Panc1 (cell line): Measurements from ENCODE around the gene GPR87. TPM values are rescaled to one million over a fixed set of nuclear protein-coding genes. Genes with fewer than 3 reads are reported as not detected.

Source experiments
- ATAC-seq: fragments of 200-7000 bp; cut with Tn5 transposase; 2 replicates; pipeline ENCODE4 v1.9.1; 2020; ENCODE audit warnings: mild to moderate bottlenecking, moderate library complexity
- BruUV-seq: library from RNA; stranded (reverse); fragments of 400-500 nt; replicated peaks from 2 replicates; lab custom pipeline; 2021; lab: Mats Ljungman, UMichigan
- CTCF ChIA-PET: fragments of 300-600 bp; sonication (Branson Sonifier 250); formaldehyde crosslinking; loops from one replicate; lab custom pipeline; 2022; ENCODE audit warnings: antibody characterized with exemption; lab: Charles Lee
- POLR2A ChIA-PET: fragments of 300-600 bp; sonication (Branson Sonifier 250); formaldehyde crosslinking; loops from one replicate; lab custom pipeline; 2022; ENCODE audit warnings: antibody characterized with exemption; lab: Charles Lee
- DNase-seq: peaks from one replicate; pipeline ENCODE4 v3.0.0-alpha.2; 2010; ENCODE audit warnings: low read depth, low spot score
- H3K27ac ChIP-seq: 2 replicates; pipeline ENCODE4 v1.5.1; 2011; ENCODE audit warnings: mild to moderate bottlenecking, low read length, inconsistent platforms
- H3K27me3 ChIP-seq: fragments of 200-500 bp; sonication (Bioruptor generic); 2 replicates; pipeline ENCODE4 v1.6.0; 2014; ENCODE audit warnings: low read length, inconsistent platforms; ENCODE audit not compliant: control insufficient read depth, insufficient read depth
- H3K36me3 ChIP-seq: fragments of 200-500 bp; sonication (Bioruptor generic); 2 replicates; pipeline ENCODE4 v1.5.1; 2014; ENCODE audit warnings: inconsistent platforms, mild to moderate bottlenecking, low read length, moderate library complexity; ENCODE audit not compliant: control insufficient read depth, insufficient read depth
- H3K4me1 ChIP-seq: 2 replicates; pipeline ENCODE4 v1.5.1; 2011; ENCODE audit warnings: inconsistent platforms, mild to moderate bottlenecking, low read length, moderate library complexity; ENCODE audit not compliant: control insufficient read depth, insufficient read depth
- H3K4me3 ChIP-seq, 2 experiments: 2 replicates each; pipeline ENCODE4 v1.5.1; 2011 to 2012; ENCODE audit warnings: low read depth in 2 of 2, low read length in 2 of 2, mild to moderate bottlenecking in 2 of 2, inconsistent platforms in 1 of 2, moderate library complexity in 1 of 2
- H3K9me3 ChIP-seq: fragments of 200-500 bp; sonication (Bioruptor generic); 2 replicates; pipeline ENCODE4 v1.5.1; 2014; ENCODE audit warnings: low read depth, mild to moderate bottlenecking, inconsistent platforms, low read length, moderate library complexity; ENCODE audit not compliant: control insufficient read depth, insufficient read depth
- CTCF ChIP-seq: fragments of 450-650 bp; IDR thresholded peaks from 2 replicates; pipeline ENCODE4 v1.5.1; 2017; ENCODE audit warnings: mild to moderate bottlenecking
- POLR2AphosphoS5 ChIP-seq: IDR thresholded peaks from 2 replicates; pipeline ENCODE4 v1.6.1; 2012; ENCODE audit warnings: mild to moderate bottlenecking, low read depth, low read length, moderate library complexity
- REST ChIP-seq, 2 experiments: IDR thresholded peaks; 2 replicates each; pipeline ENCODE4 v1.6.1; 2011 to 2012; ENCODE audit warnings: low read depth in 2 of 2, control low read depth in 1 of 2, low read length in 1 of 2, mild to moderate bottlenecking in 1 of 2, moderate library complexity in 1 of 2; ENCODE audit not compliant: insufficient read depth in 1 of 2
- SIN3A ChIP-seq: IDR thresholded peaks from 2 replicates; pipeline ENCODE4 v1.6.1; 2012; ENCODE audit warnings: low read depth, mild to moderate bottlenecking, low read length, moderate library complexity, borderline replicate concordance; ENCODE audit not compliant: insufficient read depth
- TCF7L2 ChIP-seq: IDR thresholded peaks from 2 replicates; pipeline ENCODE4 v1.6.1; 2011; ENCODE audit warnings: mild to moderate bottlenecking, low read depth, low read length, inconsistent platforms
- in situ Hi-C: cut with HindIII; loops from 2 replicates; pipeline ENCODE4 v1.10.0; 2016; ENCODE audit warnings: low sequenced_read_pairs, low pct_unique_long_range_greater_than_20kb
- intact Hi-C: fragments of 100-400 bp; cut with micrococcal nuclease; formaldehyde crosslinking; loops from one replicate; pipeline ENCODE4 v1.10.0; 2022; ENCODE audit not compliant: unreplicated experiment
- total RNA-seq: library from RNA; stranded (reverse); gene quantifications from one replicate; pipeline ENCODE4 v1.2.1, GENCODE V29; 2021; ENCODE audit not compliant: unreplicated experiment

Gene GPR87
- total RNA-seq, 1 experiment from 2014 or later: not detected

- ChIA-PET POLR2A (no interaction called here), CTCF (no interaction called here)
- in situ Hi-C loops: no loop called here
- no peaks in the 10 kb centered on the region for H3K9me3 ChIP-seq
- H3K27ac ChIP-seq: no peak overlapping the region
- H3K4me3 ChIP-seq: no peak overlapping the region
- no peaks in the 10 kb centered on the region for H3K36me3 ChIP-seq
- TF ChIP-seq REST (IDR thresholded peaks at IDR 0.05; ENCODE audit: insufficient read depth in 1 of 2, low read depth in 2 of 2, low read length in 1 of 2) (no peak), TCF7L2 (no peak), POLR2AphosphoS5 (no peak), CTCF (no peak), SIN3A (no peak)
- intact Hi-C loops: no loop called here
- no TSS peak for BruUV-seq
- no peaks in the 10 kb centered on the region for H3K27me3 ChIP-seq
- ATAC-seq (no peak), DNase-seq (no peak)
- H3K4me1 ChIP-seq: no peaks in the 10 kb centered on the region
These were observed 12.9 kb downstream of the GPR87 start for GRCh38 chr3:151303751-151304150.

- ChIA-PET CTCF (no interaction called here), POLR2A (no interaction called here)
- ATAC-seq (no peak), DNase-seq (no peak)
- Histone ChIP-seq H3K36me3 (no peaks in the 10 kb centered on the region), H3K4me1 (no peaks in the 10 kb centered on the region), H3K9me3 (no peaks in the 10 kb centered on the region), H3K27ac (no peak overlapping the region), H3K27me3 (no peaks in the 10 kb centered on the region), H3K4me3 (no peak overlapping the region)
- no peak for TF ChIP-seq TCF7L2
- no peak for TF ChIP-seq REST (IDR thresholded peaks at IDR 0.05; ENCODE audit: insufficient read depth in 1 of 2, low read depth in 2 of 2, low read length in 1 of 2)
- TF ChIP-seq POLR2AphosphoS5: no peak
- TF ChIP-seq SIN3A: no peak
- TF ChIP-seq CTCF: no peak
- intact Hi-C loops (no loop called here), in situ Hi-C loops (no loop called here)
- no TSS peak for BruUV-seq
These were observed 14.8 kb downstream of the GPR87 start for GRCh38 chr3:151301787-151302186.
